HEK293 (cell line): ENCODE data around the gene MPC1.

ENCODE experiments used
- CTCF ChIA-PET: fragments of 350-600 bp; formaldehyde crosslinking; extraction: SDS; loops from one replicate; lab custom pipeline; 2021; ENCODE audit warnings: antibody characterized with exemption; lab: Yijun Ruan, JAX
- POLR2A ChIA-PET: fragments of 300-600 bp; formaldehyde crosslinking; extraction: SDS; loops from one replicate; lab custom pipeline; 2020; ENCODE audit warnings: antibody characterized with exemption, inconsistent platforms; lab: Yijun Ruan, JAX
- H3K27ac ChIP-seq: fragments of 200-500 bp; sonication (Bioruptor generic); 2 replicates; pipeline ENCODE4 v1.5.1; 2014; ENCODE audit warnings: low read depth, low read length, control low read depth, inconsistent platforms; ENCODE audit errors: extremely low read depth
- H3K36me3 ChIP-seq, 2 experiments: fragments of 200-500 bp in 1 of 2; sonication (Bioruptor generic) in 1 of 2; 1 replicate in 1 of 2; 2 replicates in 1 of 2; pipeline ENCODE4 v1.5.1; 2014 to 2017; ENCODE audit warnings: inconsistent platforms in 2 of 2, low read length in 2 of 2; ENCODE audit not compliant: control insufficient read depth in 2 of 2, insufficient read depth in 1 of 2
- H3K4me1 ChIP-seq: fragments of 200-500 bp; sonication (Bioruptor generic); 2 replicates; pipeline ENCODE4 v1.5.1; 2014; ENCODE audit warnings: mild to moderate bottlenecking, low read length, inconsistent platforms; ENCODE audit not compliant: control insufficient read depth, insufficient read depth
- H3K4me3 ChIP-seq: 2 replicates; pipeline ENCODE4 v1.5.1; 2011; ENCODE audit warnings: low read depth, mild to moderate bottlenecking, control low read depth, low read length, moderate library complexity
- H3K9me3 ChIP-seq: fragments of 200-500 bp; sonication (Bioruptor generic); 2 replicates; pipeline ENCODE4 v1.5.1; 2014; ENCODE audit warnings: low read depth, low read length, inconsistent platforms; ENCODE audit not compliant: control insufficient read depth, insufficient read depth
- KLF9 ChIP-seq: fragments of 450-650 bp; formaldehyde crosslinking; IDR thresholded peaks from 2 replicates; pipeline ENCODE4 v1.5.1; 2016; ENCODE audit warnings: missing biosample characterization, missing genetic modification characterization, low read depth
- OVOL3 ChIP-seq: fragments of 450-650 bp; formaldehyde crosslinking; IDR thresholded peaks from 2 replicates; pipeline ENCODE4 v1.5.1; 2016; ENCODE audit warnings: missing biosample characterization, missing genetic modification characterization
- PRDM6 ChIP-seq: fragments of 450-650 bp; formaldehyde crosslinking; IDR thresholded peaks from 2 replicates; pipeline ENCODE4 v1.5.1; 2017; ENCODE audit warnings: missing biosample characterization, missing genetic modification characterization
- SCRT2 ChIP-seq: fragments of 450-650 bp; formaldehyde crosslinking; IDR thresholded peaks from 2 replicates; pipeline ENCODE4 v1.5.1; 2016; ENCODE audit warnings: missing biosample characterization, missing genetic modification characterization
- ZBTB7A ChIP-seq: fragments of 450-650 bp; formaldehyde crosslinking; IDR thresholded peaks from 2 replicates; pipeline ENCODE4 v1.5.1; 2016; ENCODE audit warnings: low read depth, missing biosample characterization, missing genetic modification characterization
- ZNF112 ChIP-seq: fragments of 450-650 bp; formaldehyde crosslinking; IDR thresholded peaks from 2 replicates; pipeline ENCODE4 v1.5.0; 2017; ENCODE audit warnings: missing biosample characterization, missing genetic modification characterization
- ZNF114 ChIP-seq: fragments of 450-650 bp; formaldehyde crosslinking; IDR thresholded peaks from 2 replicates; pipeline ENCODE4 v1.5.0; 2017; ENCODE audit warnings: missing biosample characterization, missing genetic modification characterization
- ZNF202 ChIP-seq: fragments of 450-650 bp; formaldehyde crosslinking; IDR thresholded peaks from 2 replicates; pipeline ENCODE4 v1.5.1; 2016; ENCODE audit warnings: missing biosample characterization, missing genetic modification characterization, borderline replicate concordance
- ZNF274 ChIP-seq, 2 experiments: fragments of 200-500 bp in 1 of 2; fragments of 450-650 bp in 1 of 2; sonication (Bioruptor generic) in 1 of 2; formaldehyde crosslinking in 1 of 2; IDR thresholded peaks; 2 replicates each; pipeline versions ENCODE4 v1.5.1 to v1.6.1; 2014 to 2016; ENCODE audit warnings: borderline replicate concordance in 1 of 2, inconsistent platforms in 1 of 2, low read length in 1 of 2, missing biosample characterization in 1 of 2, missing genetic modification characterization in 1 of 2
- ZNF391 ChIP-seq: fragments of 450-650 bp; formaldehyde crosslinking; IDR thresholded peaks from 2 replicates; pipeline ENCODE4 v1.5.1; 2016; ENCODE audit warnings: low read depth, missing biosample characterization, missing genetic modification characterization, borderline replicate concordance
- ZNF423 ChIP-seq: fragments of 450-650 bp; formaldehyde crosslinking; IDR thresholded peaks from 2 replicates; pipeline ENCODE4 v1.5.1; 2016; ENCODE audit warnings: missing biosample characterization, missing genetic modification characterization
- ZNF426 ChIP-seq: fragments of 450-650 bp; formaldehyde crosslinking; IDR thresholded peaks from 2 replicates; pipeline ENCODE4 v1.5.1; 2017; ENCODE audit warnings: missing biosample characterization, missing genetic modification characterization, mild to moderate bottlenecking, inconsistent platforms, moderate library complexity
- ZNF544 ChIP-seq: fragments of 450-650 bp; formaldehyde crosslinking; IDR thresholded peaks from 2 replicates; pipeline ENCODE4 v1.5.0; 2017; ENCODE audit warnings: missing biosample characterization, missing genetic modification characterization
- ZNF629 ChIP-seq: fragments of 450-650 bp; formaldehyde crosslinking; IDR thresholded peaks from 2 replicates; pipeline ENCODE4 v1.5.1; 2017; ENCODE audit warnings: missing biosample characterization, missing genetic modification characterization
- ZNF692 ChIP-seq: fragments of 450-650 bp; formaldehyde crosslinking; IDR thresholded peaks from 2 replicates; pipeline ENCODE4 v1.5.1; 2016; ENCODE audit warnings: missing biosample characterization, missing genetic modification characterization
- ZNF701 ChIP-seq: fragments of 450-650 bp; formaldehyde crosslinking; IDR thresholded peaks from 2 replicates; pipeline ENCODE4 v1.5.1; 2016; ENCODE audit warnings: missing biosample characterization, missing genetic modification characterization
- TF ChIP-seq, protein P1 (sequence below): fragments of 450-650 bp; formaldehyde crosslinking; IDR thresholded peaks from 2 replicates; pipeline ENCODE4 v1.5.0; 2017; ENCODE audit warnings: missing biosample characterization, missing genetic modification characterization, borderline replicate concordance

Gene MPC1

GRCh38 chr6:166354965-166355364 lies 27.8 kb downstream of the MPC1 start:
- ChIA-PET POLR2A (no interaction called here), CTCF (interaction anchor here (0.5 to 2.0 kb wide), 4 partner anchors 27 to 77 kb away, joined by 3 to 8 read pairs (median 4); no protein-coding TSS in a partner anchor)

GRCh38 chr6:166354143-166354542 lies 28.6 kb downstream of the MPC1 start:
- POLR2A ChIA-PET: interaction anchor here (0.6 kb wide), 1 partner anchor 12 kb away, joined by 3 read pairs; no protein-coding TSS in a partner anchor
- H3K4me3 ChIP-seq: no peak overlapping the region
- no peak for TF ChIP-seq SCRT2 (tag by site-specific recombination)
- no peak for TF ChIP-seq KLF9 (tag by site-specific recombination)
- no peak for TF ChIP-seq ZNF274 (IDR thresholded peaks at IDR 0.05; ENCODE audit: low read length)
- TF ChIP-seq ZNF274 (tag by site-specific recombination; IDR thresholded peaks at IDR 0.05; ENCODE audit: borderline replicate concordance): no peak
- TF ChIP-seq, protein P1, sequence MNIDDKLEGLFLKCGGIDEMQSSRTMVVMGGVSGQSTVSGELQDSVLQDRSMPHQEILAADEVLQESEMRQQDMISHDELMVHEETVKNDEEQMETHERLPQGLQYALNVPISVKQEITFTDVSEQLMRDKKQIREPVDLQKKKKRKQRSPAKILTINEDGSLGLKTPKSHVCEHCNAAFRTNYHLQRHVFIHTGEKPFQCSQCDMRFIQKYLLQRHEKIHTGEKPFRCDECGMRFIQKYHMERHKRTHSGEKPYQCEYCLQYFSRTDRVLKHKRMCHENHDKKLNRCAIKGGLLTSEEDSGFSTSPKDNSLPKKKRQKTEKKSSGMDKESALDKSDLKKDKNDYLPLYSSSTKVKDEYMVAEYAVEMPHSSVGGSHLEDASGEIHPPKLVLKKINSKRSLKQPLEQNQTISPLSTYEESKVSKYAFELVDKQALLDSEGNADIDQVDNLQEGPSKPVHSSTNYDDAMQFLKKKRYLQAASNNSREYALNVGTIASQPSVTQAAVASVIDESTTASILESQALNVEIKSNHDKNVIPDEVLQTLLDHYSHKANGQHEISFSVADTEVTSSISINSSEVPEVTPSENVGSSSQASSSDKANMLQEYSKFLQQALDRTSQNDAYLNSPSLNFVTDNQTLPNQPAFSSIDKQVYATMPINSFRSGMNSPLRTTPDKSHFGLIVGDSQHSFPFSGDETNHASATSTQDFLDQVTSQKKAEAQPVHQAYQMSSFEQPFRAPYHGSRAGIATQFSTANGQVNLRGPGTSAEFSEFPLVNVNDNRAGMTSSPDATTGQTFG (tag by site-specific recombination): no peak
- no peak for TF ChIP-seq ZNF629 (tag by site-specific recombination)
- TF ChIP-seq PRDM6 (tag by site-specific recombination): no peak
- TF ChIP-seq ZNF544: no peak
- no peak for TF ChIP-seq ZNF426
- no peak for TF ChIP-seq ZNF391 (tag by site-specific recombination)
- TF ChIP-seq OVOL3 (tag by site-specific recombination): no peak
- TF ChIP-seq ZBTB7A (tag by site-specific recombination): no peak
- TF ChIP-seq ZNF202 (tag by site-specific recombination): no peak
- no peak for TF ChIP-seq ZNF112 (tag by site-specific recombination)
- TF ChIP-seq ZNF701 (tag by site-specific recombination): no peak
- no peak for TF ChIP-seq ZNF692 (tag by site-specific recombination)
- TF ChIP-seq ZNF423 (tag by site-specific recombination): no peak
- H3K27ac ChIP-seq: no peak overlapping the region
- H3K36me3 ChIP-seq: no peaks in the 10 kb centered on the region
- no peaks in the 10 kb centered on the region for H3K9me3 ChIP-seq
- CTCF ChIA-PET: no interaction called here
- no peaks in the 10 kb centered on the region for H3K4me1 ChIP-seq

More at GRCh38 chr6:166354965-166355364, 27.8 kb downstream of the MPC1 start:
- no peak overlapping the region for H3K4me3 ChIP-seq
- H3K27ac ChIP-seq: no peak overlapping the region
- no peaks in the 10 kb centered on the region for H3K9me3 ChIP-seq
- TF ChIP-seq ZNF629 (tag by site-specific recombination) (no peak), ZNF114 (tag by site-specific recombination) (no peak)
- no peaks in the 10 kb centered on the region for H3K36me3 ChIP-seq
- no peaks in the 10 kb centered on the region for H3K4me1 ChIP-seq
